DMS79 treated with DMSO at 0.1 percent for 48 hours (cell line): Measurements from ENCODE around the gene TDRD7.
A peak's percentile ranks its signal among the peaks of the same experiment; 100 is the strongest.
"Not testable (repeated sequence)": the region's sequence is repeated elsewhere in the genome, so short reads cannot be mapped to it uniquely, and the experiment has no call there.

Source experiments
- DNase-seq: peaks from one replicate; lab custom pipeline; 2025; lab: John Stamatoyannopoulos, UW

TDRD7 gene

GRCh38 chr9:97425336-97425972 is 13.6 kb downstream of the TDRD7 start:
- DNase-seq: no peak

GRCh38 chr9:97425973-97426336 is 14.1 kb downstream of the TDRD7 start:
- no peak for DNase-seq

DNA sequence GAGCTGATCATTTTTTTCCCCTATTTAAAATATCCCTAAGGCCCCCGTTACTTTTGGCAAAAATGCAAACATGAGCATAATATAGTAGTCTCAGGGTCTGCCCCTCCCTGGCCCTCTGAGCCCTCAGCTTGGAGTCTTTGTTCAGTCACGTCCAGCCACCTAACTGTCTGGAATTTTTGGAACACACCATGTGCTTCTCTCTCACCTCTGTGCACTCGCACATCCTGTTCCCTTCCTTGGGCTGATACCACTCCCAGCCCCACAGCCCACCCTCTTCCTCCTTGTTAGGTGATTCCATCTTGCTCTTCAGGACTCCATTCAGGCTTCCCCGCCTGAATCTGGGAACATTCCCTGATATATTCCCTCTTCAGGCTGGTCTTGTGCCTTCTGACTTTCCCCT is 16.0 kb downstream of the TDRD7 start:
- DNase-seq: no peak

- no peak for DNase-seq
Observed at GRCh38 chr9:97430316-97431043, 18.6 kb downstream of the TDRD7 start.

DNA sequence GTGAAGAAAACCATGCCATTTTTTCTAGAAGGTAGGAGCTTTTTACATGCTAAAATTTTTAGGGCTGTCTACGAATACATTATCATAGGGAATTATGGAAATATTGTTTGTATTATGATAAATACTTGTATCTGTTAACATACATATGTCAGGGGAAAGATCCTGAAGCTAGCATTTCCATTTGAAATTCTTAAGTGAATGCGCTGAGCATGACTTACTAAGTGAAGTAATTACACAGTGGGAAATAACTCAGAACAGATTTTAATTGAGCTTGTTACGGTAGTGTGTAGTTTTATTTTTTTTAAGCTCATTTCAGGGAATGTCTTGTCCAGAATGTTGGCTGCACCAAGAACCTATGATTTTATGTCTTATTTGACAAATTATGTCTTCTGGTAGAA is 19.1 kb downstream of the TDRD7 start:
- DNase-seq: no peak

GRCh38 chr9:97431549-97432143 is 19.8 kb downstream of the TDRD7 start:
- no peak for DNase-seq

DNA sequence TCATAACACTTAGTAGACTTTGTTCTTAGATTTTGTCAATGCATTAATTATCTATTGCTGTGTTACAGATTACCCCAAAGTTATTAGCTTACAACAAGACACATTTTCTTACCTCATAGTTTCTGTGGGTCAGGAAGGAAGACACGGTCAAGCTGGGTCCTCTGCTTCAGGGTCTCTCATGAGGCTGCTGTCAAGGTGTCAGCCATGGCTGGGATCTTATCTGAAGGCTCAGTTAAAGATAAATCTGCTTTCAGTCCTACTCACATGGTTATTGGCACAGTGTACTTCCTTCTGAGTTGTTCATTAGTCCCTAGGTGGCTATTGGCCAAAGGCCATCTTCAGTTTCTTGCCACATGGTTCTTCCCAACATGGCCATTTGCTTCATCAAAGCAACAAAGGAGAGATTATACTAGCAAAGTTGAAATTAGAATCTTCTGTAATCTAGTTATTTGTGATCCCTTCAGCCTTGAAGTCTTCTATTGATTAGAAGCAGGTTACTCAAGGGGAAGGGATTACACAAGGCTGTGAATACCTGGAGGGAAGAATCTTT is 25.2 kb downstream of the TDRD7 start:
- DNase-seq: no peak

DNA sequence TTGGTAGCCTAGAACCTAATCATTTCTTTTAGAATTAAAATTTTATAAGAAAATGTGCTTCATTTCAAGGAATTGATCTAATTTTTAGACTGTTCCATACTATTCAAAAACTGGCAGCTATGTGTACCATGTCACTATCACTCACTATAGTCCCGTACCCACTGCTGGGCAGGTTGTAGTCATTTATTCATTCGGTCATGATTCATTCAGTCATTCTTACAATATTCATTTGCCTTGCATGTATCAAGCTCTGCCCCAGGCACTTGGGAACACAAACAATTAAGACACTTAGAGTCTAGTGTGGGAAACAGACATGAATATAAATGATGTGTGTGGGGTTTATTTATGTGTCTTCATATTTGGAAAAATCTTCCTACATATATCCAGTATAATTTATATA is 26.4 kb downstream of the TDRD7 start:
- no peak for DNase-seq

DNA sequence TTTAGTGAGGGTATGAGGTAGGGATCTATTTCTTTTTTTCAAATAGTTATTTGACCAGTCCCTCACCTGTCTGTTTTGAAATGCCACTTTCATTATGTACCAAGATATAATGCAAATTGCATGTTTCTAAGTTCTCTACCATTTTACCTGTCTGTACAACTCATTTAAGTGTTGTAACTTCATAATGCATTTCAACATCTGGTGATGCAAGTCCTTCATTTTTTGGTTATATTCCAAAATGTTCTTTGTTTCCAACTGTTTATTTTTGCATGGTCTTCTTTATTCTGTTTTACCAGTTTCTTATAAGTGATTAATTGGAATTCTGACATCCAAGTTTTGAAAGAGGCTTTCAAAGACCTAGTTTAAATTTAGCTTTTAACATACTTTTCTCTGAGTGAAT is 26.8 kb downstream of the TDRD7 start:
- DNase-seq: no peak

DNA sequence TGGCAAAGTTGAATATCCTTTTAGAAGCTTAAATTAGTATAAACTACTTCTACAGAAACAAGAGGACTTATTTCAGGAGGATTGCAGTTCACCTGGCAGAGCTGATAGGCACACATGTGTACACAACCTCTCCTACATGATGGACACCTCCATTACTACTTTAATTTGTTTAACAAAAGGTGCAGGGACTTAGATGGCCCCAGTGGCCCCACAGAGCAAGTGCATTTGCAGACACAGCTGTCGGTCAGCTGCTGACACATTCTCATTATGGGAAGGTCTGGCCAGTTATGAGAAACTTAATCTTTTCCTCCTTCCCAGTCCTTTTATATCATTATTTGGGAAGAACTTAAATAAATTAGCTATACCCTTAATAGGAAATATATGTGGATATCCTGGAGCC is 28.3 kb downstream of the TDRD7 start:
- DNase-seq: no peak

GRCh38 chr9:97441729-97442128 is 29.8 kb downstream of the TDRD7 start:
- DNase-seq: no peak

DNA sequence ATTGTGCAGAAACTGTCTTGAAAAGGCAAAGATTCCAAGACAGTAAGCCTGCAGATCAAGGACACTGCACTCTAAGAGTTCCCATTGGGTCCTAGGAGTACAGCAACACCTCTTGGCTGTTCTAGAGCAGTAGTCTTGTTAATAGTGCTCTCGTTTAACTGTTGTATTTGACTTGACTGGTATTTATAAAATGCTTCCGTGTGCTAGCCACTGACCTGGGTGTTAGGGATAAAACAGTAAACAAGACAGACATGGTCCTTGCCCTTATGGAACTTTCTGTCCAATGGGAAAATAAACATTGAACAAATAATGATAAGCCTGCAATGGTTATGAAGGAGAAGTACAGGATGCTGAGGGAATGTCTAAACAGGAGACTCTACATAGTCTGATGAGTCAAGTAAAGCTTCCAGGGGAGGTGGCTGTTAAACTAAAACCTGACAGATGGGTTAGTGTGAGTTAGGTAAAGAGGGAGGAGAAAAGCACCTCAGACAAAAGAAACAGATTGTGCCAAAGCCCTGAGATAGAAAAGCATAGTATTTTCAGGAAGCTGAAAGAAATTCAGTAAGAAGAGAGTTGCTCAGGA is 33.3 kb downstream of the TDRD7 start:
- no peak for DNase-seq

GRCh38 chr9:97447001-97447400 is 35.1 kb downstream of the TDRD7 start:
- no peak for DNase-seq

- DNase-seq: not testable (repeated sequence)
Observed at GRCh38 chr9:97453573-97453972, 41.7 kb downstream of the TDRD7 start.

DNA sequence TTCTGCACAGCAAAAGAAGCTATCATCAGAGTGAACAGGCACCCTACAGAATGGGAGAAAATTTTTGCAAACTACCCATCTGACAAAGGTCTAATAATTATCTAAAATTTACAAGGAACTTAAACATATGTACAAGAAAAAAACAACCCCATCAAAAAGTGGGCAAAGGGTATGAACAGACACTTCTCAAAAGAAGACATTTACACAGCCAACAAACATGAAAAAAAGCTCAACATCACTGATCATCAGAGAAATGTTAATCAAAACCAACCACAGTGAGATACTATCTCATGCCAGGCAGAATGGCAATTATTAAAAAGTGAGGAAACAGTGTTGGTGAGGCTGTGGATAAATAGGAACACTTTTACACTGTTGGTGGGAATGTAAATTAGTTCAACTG is 44.9 kb downstream of the TDRD7 start:
- not testable (repeated sequence) for DNase-seq

DNA sequence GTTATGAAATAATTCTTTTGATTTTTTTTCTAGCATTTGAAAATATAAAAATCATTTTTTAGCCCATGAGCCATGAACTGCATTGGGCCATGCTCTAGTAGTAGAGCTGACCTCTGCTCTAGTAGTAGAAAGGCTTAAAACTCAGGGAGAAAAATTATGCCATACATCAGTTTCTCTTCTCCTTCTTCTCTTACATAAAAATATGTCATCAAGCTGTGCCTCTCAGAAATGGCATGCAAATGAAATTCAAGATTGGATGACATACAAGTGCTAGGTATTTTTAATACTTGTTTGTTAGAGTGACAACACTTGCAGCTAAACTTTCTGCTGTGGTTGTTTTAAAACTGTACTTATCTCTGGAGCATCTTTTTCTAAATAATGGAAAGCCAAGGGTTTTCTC is 47.4 kb downstream of the TDRD7 start:
- no peak for DNase-seq

GRCh38 chr9:97462159-97462558 is 50.3 kb downstream of the TDRD7 start:
- DNase-seq: no peak

- no peak for DNase-seq
Observed at GRCh38 chr9:97462914-97463313, 51.0 kb downstream of the TDRD7 start.

DNA sequence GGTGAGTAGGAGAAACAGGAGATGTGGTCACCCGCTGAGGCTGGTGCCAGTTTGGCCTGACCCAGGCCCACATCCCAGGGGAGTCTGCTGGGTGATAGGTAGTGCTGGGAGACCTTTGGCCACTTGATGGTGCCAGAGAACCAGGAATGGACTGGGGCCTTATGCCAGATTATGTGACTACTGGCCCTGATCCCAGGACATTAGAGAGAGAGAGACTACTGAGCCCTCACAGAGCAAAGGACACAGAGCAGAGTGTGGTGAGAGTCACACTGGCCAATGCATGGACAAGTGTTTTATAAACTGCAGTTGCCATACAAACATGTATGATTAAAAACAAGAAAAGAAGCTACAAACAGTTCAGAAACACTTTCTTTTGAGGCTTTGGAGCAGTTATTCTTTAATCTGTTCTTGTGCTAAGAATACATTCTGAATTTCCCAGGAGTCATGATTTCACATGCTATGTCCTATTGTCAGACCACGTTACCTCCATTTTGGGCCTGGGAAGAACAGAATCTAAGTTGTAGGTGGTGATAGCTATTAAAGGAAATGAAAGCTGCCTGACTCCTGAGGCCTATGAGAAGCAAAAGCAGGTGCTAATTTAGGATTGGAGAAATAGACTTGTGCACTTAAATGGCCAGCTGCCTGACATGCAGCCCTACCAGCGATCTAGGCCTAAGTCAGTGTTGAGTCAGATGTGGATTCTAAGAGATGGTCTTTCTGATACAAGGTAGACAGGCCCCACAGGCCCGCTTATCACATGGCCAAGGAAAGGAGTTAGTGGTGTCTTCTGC is 57.0 kb downstream of the TDRD7 start:
- peak; percentile 10 for DNase-seq

GRCh38 chr9:97470076-97470475 is 58.2 kb downstream of the TDRD7 start:
- DNase-seq: no peak

- DNase-seq: no peak
Observed at GRCh38 chr9:97473717-97474116, 61.8 kb downstream of the TDRD7 start.

DNA sequence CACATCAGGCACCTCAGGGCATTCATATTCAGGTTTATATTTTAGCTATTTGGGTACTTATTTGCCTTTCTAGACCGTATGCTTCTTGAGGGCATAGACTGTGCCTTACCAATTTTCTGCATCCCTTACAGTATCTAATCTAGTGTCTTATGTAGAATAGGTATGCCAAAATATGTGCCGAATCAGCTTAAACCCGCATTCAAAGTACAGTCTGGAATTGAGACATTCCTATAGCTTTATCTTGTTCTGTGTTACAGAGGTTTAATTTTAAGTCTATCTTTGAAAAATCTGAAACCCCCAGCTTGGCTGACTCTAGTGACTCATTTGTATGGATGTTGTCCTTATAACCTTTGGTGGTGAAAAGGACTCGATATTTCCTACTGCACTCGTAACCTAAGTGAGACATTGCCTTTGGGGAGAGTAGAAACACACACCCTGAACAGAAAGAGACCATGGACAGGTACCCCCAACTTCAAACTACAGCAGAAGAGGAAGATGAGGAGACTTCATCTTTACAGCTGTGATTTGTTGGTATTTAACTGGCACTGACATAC is 62.6 kb downstream of the TDRD7 start:
- no peak for DNase-seq
